K562 (cell line): ENCODE measurements around the gene MAD1L1. TPM values are rescaled to one million over a fixed set of nuclear protein-coding genes. Genes with fewer than 3 reads are reported as not detected.

Source experiments
- CBX8 ChIP-seq: fragments of 200-600 bp; sonication (generic); IDR thresholded peaks from 2 replicates; pipeline ENCODE4 v1.6.1; 2012; ENCODE audit warnings: borderline replicate concordance, mixed run types, low read depth, mild to moderate bottlenecking, moderate library complexity, mixed read lengths, low read length, control low read depth, inconsistent platforms; ENCODE audit not compliant: poor library complexity, severe bottlenecking; ENCODE audit errors: extremely low read depth
- CEBPZ ChIP-seq: fragments of 150-350 bp; IDR thresholded peaks from 2 replicates; pipeline ENCODE4 v1.6.1; 2014; ENCODE audit warnings: low read depth, mild to moderate bottlenecking, low read length, borderline replicate concordance
- MCM2 ChIP-seq: fragments of 450-650 bp; IDR thresholded peaks from 2 replicates; pipeline ENCODE4 v1.6.1; 2017; ENCODE audit warnings: low read depth, mild to moderate bottlenecking
- ZBTB11 ChIP-seq, 3 experiments: fragments of 200-800 bp in 1 of 3; fragments of 250-450 bp in 1 of 3; fragments of 450-650 bp in 1 of 3; sonication (Bioruptor Pico) in 1 of 3; sonication (Bioruptor generic) in 1 of 3; formaldehyde crosslinking in 1 of 3; IDR thresholded peaks; 2 replicates each; pipeline versions ENCODE4 v1.6.1 to v1.8.0; 2016 to 2022; ENCODE audit warnings: mild to moderate bottlenecking in 2 of 3, missing genetic modification characterization in 2 of 3, missing compliant biosample characterization in 1 of 3, moderate library complexity in 1 of 3
- ZNF280A ChIP-seq: fragments of 450-650 bp; IDR thresholded peaks from 2 replicates; pipeline ENCODE4 v1.6.1; 2018; ENCODE audit warnings: mild to moderate bottlenecking, low read depth; ENCODE audit not compliant: partially characterized antibody
- polyA plus RNA-seq, 8 experiments: library from polyadenylated mRNA; depleted of rRNA in 4 of 8; stranded (reverse) in 5 of 8; unstranded in 3 of 8; fragments of >200 nt; fragmentation: Nextera tagmentation in 2 of 8; fragmentation: Illumina TruSeq in 1 of 8; extraction: Ambion mirVana in 2 of 8; extraction: Trizol in 1 of 8; gene quantifications; 2 replicates each; pipeline versions ENCODE4 v1.2.1 to v1.2.3, GENCODE V29; 2011 to 2014; ENCODE audit warnings: inconsistent platforms in 1 of 8, missing spikeins in 1 of 8
- total RNA-seq, 7 experiments: library from RNA; depleted of rRNA in 6 of 7; stranded (reverse); fragments of >200 nt in 6 of 7; fragmentation: Illumina TruSeq in 2 of 7; extraction: Trizol in 2 of 7; gene quantifications; 2 replicates each; pipeline versions ENCODE4 v1.2.1 to v1.2.3, GENCODE V29; 2011 to 2021; ENCODE audit warnings: low replicate concordance in 1 of 7

The MAD1L1 gene
- total and polyA plus RNA-seq, 9 of the 15 experiments (the other 6 are each of a cell fraction or from before 2014, with no cell fraction given), result 1.7 to 89.7 (median 18.0) TPM

GRCh38 chr7:1864161-1864940, 368.4 kb downstream of the MAD1L1 start (continued):
- TF ChIP-seq ZBTB11 (CRISPR knock-in tag; IDR thresholded peaks at IDR 0.05) (no peak), CBX8 (no peak), MCM2 (no peak), ZNF280A (no peak), CEBPZ (no peak)
- TF ChIP-seq, all 486 proteins: peak for 0
